ENCODE results near the gene KCNJ10.

Gene KCNJ10

DNA sequence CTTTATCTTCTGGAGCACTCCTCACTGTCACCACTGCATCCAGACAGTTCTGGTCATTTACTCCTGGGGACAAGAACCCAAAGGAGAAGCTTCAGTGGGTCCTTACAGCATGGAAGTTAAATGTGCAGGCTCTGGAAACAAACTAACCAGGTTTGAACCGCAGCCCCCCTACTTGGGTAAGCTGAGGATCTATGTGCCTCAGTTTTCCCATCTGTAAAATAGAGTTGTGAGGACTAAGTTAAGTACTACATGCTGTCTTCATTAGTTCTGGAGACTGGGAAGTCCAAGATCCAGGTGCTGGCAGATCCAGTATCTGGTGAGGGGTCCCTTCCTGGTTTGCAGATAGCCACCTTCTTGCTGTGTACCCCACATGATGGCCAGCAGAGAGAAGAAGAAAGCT, 37.6 kb upstream of the KCNJ10 start:
- Histone ChIP-seq H3K27ac (replicated peaks) (no peak overlapping the region), H3K4me3 (replicated peaks; ENCODE audit: insufficient read depth, low read length) (no peak overlapping the region), H3K27me3 (ENCODE audit: insufficient read depth, poor library complexity, severe bottlenecking) (no peaks in the 10 kb centered on the region)
- DNase-seq (ENCODE audit: low read depth in 1 of 2, low spot score in 1 of 2): no peak
- TF ChIP-seq POLR2AphosphoS5 (IDR thresholded peaks at IDR 0.05; ENCODE audit: low read depth) (no peak), SPI1 (IDR thresholded peaks at IDR 0.05; ENCODE audit: borderline replicate concordance, low read depth) (no peak), REST (IDR thresholded peaks at IDR 0.05; ENCODE audit: insufficient replicate concordance, low read depth) (no peak), GABPA (IDR thresholded peaks at IDR 0.05; ENCODE audit: low read depth) (no peak)
- TF ChIP-seq, protein P1, sequence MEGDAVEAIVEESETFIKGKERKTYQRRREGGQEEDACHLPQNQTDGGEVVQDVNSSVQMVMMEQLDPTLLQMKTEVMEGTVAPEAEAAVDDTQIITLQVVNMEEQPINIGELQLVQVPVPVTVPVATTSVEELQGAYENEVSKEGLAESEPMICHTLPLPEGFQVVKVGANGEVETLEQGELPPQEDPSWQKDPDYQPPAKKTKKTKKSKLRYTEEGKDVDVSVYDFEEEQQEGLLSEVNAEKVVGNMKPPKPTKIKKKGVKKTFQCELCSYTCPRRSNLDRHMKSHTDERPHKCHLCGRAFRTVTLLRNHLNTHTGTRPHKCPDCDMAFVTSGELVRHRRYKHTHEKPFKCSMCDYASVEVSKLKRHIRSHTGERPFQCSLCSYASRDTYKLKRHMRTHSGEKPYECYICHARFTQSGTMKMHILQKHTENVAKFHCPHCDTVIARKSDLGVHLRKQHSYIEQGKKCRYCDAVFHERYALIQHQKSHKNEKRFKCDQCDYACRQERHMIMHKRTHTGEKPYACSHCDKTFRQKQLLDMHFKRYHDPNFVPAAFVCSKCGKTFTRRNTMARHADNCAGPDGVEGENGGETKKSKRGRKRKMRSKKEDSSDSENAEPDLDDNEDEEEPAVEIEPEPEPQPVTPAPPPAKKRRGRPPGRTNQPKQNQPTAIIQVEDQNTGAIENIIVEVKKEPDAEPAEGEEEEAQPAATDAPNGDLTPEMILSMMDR (IDR thresholded peaks at IDR 0.05; ENCODE audit: insufficient read depth, low read length): no peak

- Histone ChIP-seq H3K4me3 (replicated peaks; ENCODE audit: insufficient read depth, low read length) (no peak overlapping the region), H3K27ac (replicated peaks) (no peak overlapping the region), H3K27me3 (ENCODE audit: insufficient read depth, poor library complexity, severe bottlenecking) (no peaks in the 10 kb centered on the region)
- DNase-seq (ENCODE audit: low read depth in 1 of 2, low spot score in 1 of 2): no peak
- TF ChIP-seq, protein P1 (IDR thresholded peaks at IDR 0.05; ENCODE audit: insufficient read depth, low read length): no peak
Measured at GRCh38 chr1:160105155-160105554, 35.2 kb upstream of the KCNJ10 start.

DNA sequence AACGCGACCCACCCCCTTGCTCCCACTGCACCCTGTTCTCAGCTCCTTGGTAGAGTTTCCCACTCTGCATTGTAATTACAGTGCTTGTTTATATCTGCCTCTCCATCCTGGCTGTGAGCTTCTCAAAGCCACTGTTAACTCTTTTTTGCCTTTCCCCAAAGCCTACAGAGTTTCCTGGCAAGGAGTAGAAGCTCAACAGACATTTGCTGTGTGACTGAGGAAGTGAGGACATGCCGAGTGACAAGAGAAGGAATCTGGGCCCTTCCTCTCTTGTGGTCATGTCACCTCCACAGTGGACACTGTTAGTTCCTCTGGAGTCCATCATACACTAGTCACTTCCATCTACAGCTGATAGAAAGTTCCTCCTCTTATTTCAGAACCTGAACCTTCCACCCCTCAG, 34.5 kb upstream of the KCNJ10 start:
- Histone ChIP-seq H3K4me3 (replicated peaks; ENCODE audit: insufficient read depth, low read length) (no peak overlapping the region), H3K27ac (replicated peaks) (no peak overlapping the region), H3K27me3 (ENCODE audit: insufficient read depth, poor library complexity, severe bottlenecking) (no peaks in the 10 kb centered on the region)
- peak in 1 of 2 experiments; percentile 46 for DNase-seq (ENCODE audit: low read depth in 1 of 2, low spot score in 1 of 2)
- TF ChIP-seq GABPA (IDR thresholded peaks at IDR 0.05; ENCODE audit: low read depth) (no peak), REST (IDR thresholded peaks at IDR 0.05; ENCODE audit: insufficient replicate concordance, low read depth) (no peak), POLR2AphosphoS5 (IDR thresholded peaks at IDR 0.05; ENCODE audit: low read depth) (no peak), SPI1 (IDR thresholded peaks at IDR 0.05; ENCODE audit: borderline replicate concordance, low read depth) (peak; percentile 67; the same call in 1 of the 2 replicates)
- TF ChIP-seq, protein P1 (IDR thresholded peaks at IDR 0.05; ENCODE audit: insufficient read depth, low read length): no peak

- Histone ChIP-seq H3K27ac (replicated peaks) (no peak overlapping the region), H3K4me3 (replicated peaks; ENCODE audit: insufficient read depth, low read length) (no peak overlapping the region), H3K27me3 (ENCODE audit: insufficient read depth, poor library complexity, severe bottlenecking) (no peaks in the 10 kb centered on the region)
- no peak for DNase-seq (ENCODE audit: low read depth in 1 of 2, low spot score in 1 of 2)
- TF ChIP-seq POLR2AphosphoS5 (IDR thresholded peaks at IDR 0.05; ENCODE audit: low read depth) (no peak), GABPA (IDR thresholded peaks at IDR 0.05; ENCODE audit: low read depth) (no peak), REST (IDR thresholded peaks at IDR 0.05; ENCODE audit: insufficient replicate concordance, low read depth) (no peak), SPI1 (IDR thresholded peaks at IDR 0.05; ENCODE audit: borderline replicate concordance, low read depth) (no peak)
- TF ChIP-seq, protein P1 (IDR thresholded peaks at IDR 0.05; ENCODE audit: insufficient read depth, low read length): no peak
Measured at GRCh38 chr1:160103658-160104408, 33.9 kb upstream of the KCNJ10 start.
